Epithelial cell of esophagus (primary cell): ENCODE measurements around the gene TPMT.
A peak's percentile ranks its signal among the peaks of the same experiment; 100 is the strongest.

Source experiments
- DNase-seq: peaks from one replicate; pipeline ENCODE4 v3.0.0; 2010; ENCODE audit warnings: low read depth
- H3K4me3 ChIP-seq: 2 replicates; pipeline ENCODE4 v1.5.1; 2011; ENCODE audit warnings: mild to moderate bottlenecking, low read length, control low read depth
- TF ChIP-seq, protein P1 (sequence below): IDR thresholded peaks from 2 replicates; pipeline ENCODE4 v1.5.1; 2011; ENCODE audit warnings: low read depth, mild to moderate bottlenecking, low read length, control low read depth, inconsistent platforms; ENCODE audit not compliant: insufficient read depth; ENCODE audit errors: missing control alignments

TPMT gene

GRCh38 chr6:18147160-18147559, 7.7 kb downstream of the TPMT start:
- H3K4me3 ChIP-seq, result no peak overlapping the region
- TF ChIP-seq, protein P1, sequence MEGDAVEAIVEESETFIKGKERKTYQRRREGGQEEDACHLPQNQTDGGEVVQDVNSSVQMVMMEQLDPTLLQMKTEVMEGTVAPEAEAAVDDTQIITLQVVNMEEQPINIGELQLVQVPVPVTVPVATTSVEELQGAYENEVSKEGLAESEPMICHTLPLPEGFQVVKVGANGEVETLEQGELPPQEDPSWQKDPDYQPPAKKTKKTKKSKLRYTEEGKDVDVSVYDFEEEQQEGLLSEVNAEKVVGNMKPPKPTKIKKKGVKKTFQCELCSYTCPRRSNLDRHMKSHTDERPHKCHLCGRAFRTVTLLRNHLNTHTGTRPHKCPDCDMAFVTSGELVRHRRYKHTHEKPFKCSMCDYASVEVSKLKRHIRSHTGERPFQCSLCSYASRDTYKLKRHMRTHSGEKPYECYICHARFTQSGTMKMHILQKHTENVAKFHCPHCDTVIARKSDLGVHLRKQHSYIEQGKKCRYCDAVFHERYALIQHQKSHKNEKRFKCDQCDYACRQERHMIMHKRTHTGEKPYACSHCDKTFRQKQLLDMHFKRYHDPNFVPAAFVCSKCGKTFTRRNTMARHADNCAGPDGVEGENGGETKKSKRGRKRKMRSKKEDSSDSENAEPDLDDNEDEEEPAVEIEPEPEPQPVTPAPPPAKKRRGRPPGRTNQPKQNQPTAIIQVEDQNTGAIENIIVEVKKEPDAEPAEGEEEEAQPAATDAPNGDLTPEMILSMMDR, result no peak
- DNase-seq, result peak; percentile 77

GRCh38 chr6:18142591-18142861, 12.4 kb downstream of the TPMT start:
- TF ChIP-seq, protein P1, result no peak
- H3K4me3 ChIP-seq, result no peak overlapping the region
- no peak for DNase-seq

DNA sequence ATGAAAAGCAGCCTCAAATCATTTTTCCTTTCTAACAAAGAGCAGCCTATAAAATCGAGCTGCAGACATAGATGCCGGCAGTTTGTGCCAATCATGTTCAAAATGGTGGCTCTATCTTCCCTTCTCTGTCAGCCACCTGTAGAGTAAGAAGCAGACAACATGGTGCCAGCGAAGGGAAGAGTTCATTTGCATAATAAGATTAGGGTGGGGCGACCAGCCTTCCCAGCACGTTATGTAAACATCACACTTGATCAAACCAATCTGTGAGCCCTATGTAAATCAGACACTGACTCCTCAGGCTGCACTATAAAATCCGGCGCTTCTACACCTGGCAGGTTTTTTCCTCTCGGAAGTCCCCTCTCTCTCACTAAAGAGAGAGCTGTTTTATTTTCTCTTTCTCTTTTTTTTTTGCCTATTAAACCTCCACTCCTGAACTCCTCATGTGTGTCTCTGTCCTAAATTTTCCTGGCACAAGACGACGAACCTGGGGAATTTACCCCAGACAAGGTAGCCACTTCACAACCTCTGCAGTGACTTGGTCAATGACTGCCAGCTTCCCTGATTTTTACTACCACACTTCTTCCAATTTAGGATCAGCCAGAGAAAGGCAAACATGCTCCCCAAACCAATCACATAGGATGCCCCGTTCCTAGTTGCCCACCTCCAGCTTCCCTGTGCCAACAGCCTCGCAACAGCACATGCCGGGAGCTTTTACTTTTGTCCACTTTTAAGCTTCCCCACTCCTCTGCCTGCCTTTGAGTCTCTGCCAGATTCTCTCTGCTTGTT, 12.9 kb downstream of the TPMT start:
- no peak for DNase-seq
- TF ChIP-seq, protein P1, result no peak
- H3K4me3 ChIP-seq, result no peak overlapping the region

- no peak overlapping the region for H3K4me3 ChIP-seq
- DNase-seq, result no peak
- TF ChIP-seq, protein P1, result no peak
Observed at GRCh38 chr6:18139935-18140621, 14.8 kb downstream of the TPMT start.

GRCh38 chr6:18138906-18139305, 16.0 kb downstream of the TPMT start:
- TF ChIP-seq, protein P1, result no peak
- DNase-seq, result no peak

DNA sequence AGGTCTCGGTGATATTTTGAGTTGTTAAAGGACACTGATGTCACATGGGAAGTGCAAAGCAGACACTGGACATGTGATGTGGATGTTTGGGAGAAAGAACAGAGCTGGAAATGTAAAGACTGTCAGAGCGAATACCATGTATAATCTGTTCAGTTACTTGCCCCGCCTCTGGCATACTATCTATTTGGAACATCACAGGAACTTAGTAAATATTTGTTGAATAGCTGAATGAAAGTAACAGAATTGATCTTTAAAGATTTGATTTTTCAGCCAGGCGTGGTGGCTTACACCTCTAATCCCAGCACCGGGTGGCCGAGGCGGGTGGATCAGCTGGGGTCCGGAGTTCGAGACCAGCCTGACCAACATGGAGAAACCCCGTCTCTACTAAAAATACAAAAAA, 18.6 kb downstream of the TPMT start:
- no peak for DNase-seq
- H3K4me3 ChIP-seq, result no peak overlapping the region
- TF ChIP-seq, protein P1, result no peak

More at GRCh38 chr6:18138906-18139305, 16.0 kb downstream of the TPMT start:
- no peak overlapping the region for H3K4me3 ChIP-seq

DNA sequence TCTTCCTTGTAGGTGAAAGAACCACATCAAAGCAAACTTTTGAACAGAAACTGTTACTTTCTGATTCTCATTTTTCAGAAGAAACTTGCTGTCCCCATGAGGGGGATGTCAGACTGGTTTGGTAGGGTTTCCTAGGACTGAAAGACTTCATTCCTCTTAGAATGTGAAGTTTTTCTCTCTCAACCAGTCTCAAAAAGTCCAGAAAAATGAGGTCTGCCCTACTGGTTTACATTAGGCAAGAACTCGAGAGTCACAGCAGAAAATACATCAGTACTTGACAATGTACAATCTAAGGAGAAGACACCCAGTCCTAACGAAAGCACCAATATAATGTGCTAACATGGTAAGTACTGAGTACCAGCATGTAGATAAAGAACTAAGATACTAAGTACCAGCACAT, 19.7 kb downstream of the TPMT start:
- DNase-seq, result no peak
- no peak overlapping the region for H3K4me3 ChIP-seq
- TF ChIP-seq, protein P1, result no peak
